H1 (cell line): ENCODE measurements around the gene ZSCAN25.

Experiments used
- ATF3 ChIP-seq: IDR thresholded peaks from 2 replicates; pipeline ENCODE4 v1.6.1; 2011; ENCODE audit warnings: low read depth, mild to moderate bottlenecking, low read length; ENCODE audit not compliant: insufficient read depth
- CHD2 ChIP-seq: IDR thresholded peaks from 2 replicates; pipeline ENCODE4 v1.6.1; 2012; ENCODE audit warnings: low read length, improper control_type of control experiment
- CTCF ChIP-seq, 3 experiments: IDR thresholded peaks; 1 replicate in 2 of 3; 2 replicates in 1 of 3; pipeline versions ENCODE4 v1.5.1 to v1.6.1; 2011; ENCODE audit warnings: low read length in 3 of 3, mild to moderate bottlenecking in 3 of 3, inconsistent platforms in 2 of 3, low read depth in 1 of 3, moderate library complexity in 1 of 3; ENCODE audit not compliant: insufficient read depth in 1 of 3; ENCODE audit errors: control extremely low read depth in 1 of 3
- E2F6 ChIP-seq: IDR thresholded peaks from 2 replicates; pipeline ENCODE4 v1.6.1; 2012; ENCODE audit warnings: inconsistent platforms
- JUN ChIP-seq: IDR thresholded peaks from 2 replicates; pipeline ENCODE4 v1.6.1; 2011; ENCODE audit warnings: low read depth, mild to moderate bottlenecking, improper control_type of control experiment, low read length
- POLR2A ChIP-seq, 2 experiments: IDR thresholded peaks; 1 replicate in 1 of 2; 2 replicates in 1 of 2; pipeline ENCODE4 v1.6.1; 2011; ENCODE audit warnings: low read depth in 2 of 2, low read length in 2 of 2, mild to moderate bottlenecking in 2 of 2; ENCODE audit errors: control extremely low read depth in 1 of 2
- RAD21 ChIP-seq, 2 experiments: IDR thresholded peaks in 1 of 2; conservative IDR thresholded peaks in 1 of 2; 2 replicates each; pipeline ENCODE4 v1.6.1; 2011; ENCODE audit warnings: low read depth in 2 of 2, low read length in 2 of 2, improper control_type of control experiment in 1 of 2, inconsistent platforms in 1 of 2, mild to moderate bottlenecking in 1 of 2, moderate library complexity in 1 of 2
- RFX5 ChIP-seq: IDR thresholded peaks from 2 replicates; pipeline ENCODE4 v1.6.1; 2011; ENCODE audit warnings: low read depth, low read length, improper control_type of control experiment, borderline replicate concordance
- SIN3A ChIP-seq, 2 experiments: IDR thresholded peaks in 1 of 2; conservative IDR thresholded peaks in 1 of 2; 2 replicates each; pipeline ENCODE4 v1.6.1; 2011 to 2012; ENCODE audit warnings: low read length in 2 of 2, improper control_type of control experiment in 1 of 2, low read depth in 1 of 2, mild to moderate bottlenecking in 1 of 2
- TCF12 ChIP-seq: IDR thresholded peaks from 2 replicates; pipeline ENCODE4 v1.6.1; 2011; ENCODE audit warnings: low read depth, mild to moderate bottlenecking, low read length
- ZNF274 ChIP-seq: IDR thresholded peaks from 2 replicates; pipeline ENCODE4 v1.7.0; 2012; ENCODE audit warnings: low read length, borderline replicate concordance; ENCODE audit errors: extremely low read depth

GRCh38 chr7:99648843-99649242, 32.1 kb downstream of the ZSCAN25 start:
- TF ChIP-seq ZNF274 (no peak), CTCF (IDR thresholded peaks at IDR 0.05; ENCODE audit: control extremely low read depth in 1 of 3, insufficient read depth in 1 of 3, low read depth in 1 of 3, low read length in 3 of 3) (no peak), ATF3 (no peak), JUN (no peak), SIN3A (conservative IDR thresholded peaks at IDR 0.05 in 1 of 2, IDR thresholded peaks at IDR 0.05 in 1 of 2; ENCODE audit: low read depth in 1 of 2, low read length in 2 of 2) (no peak), POLR2A (IDR thresholded peaks at IDR 0.05; ENCODE audit: control extremely low read depth in 1 of 2, low read depth in 2 of 2, low read length in 2 of 2) (no peak), CHD2 (no peak), RAD21 (IDR thresholded peaks at IDR 0.05 in 1 of 2, conservative IDR thresholded peaks at IDR 0.05 in 1 of 2; ENCODE audit: low read depth in 2 of 2, low read length in 2 of 2) (no peak), TCF12 (no peak), E2F6 (no peak), RFX5 (no peak)
